ENCODE results near the gene CCN6. TPM values are rescaled to one million over a fixed set of nuclear protein-coding genes. Genes with fewer than 3 reads are reported as not detected.
"Not testable (repeated sequence)": the region's sequence is repeated elsewhere in the genome, so short reads cannot be mapped to it uniquely, and the experiment has no call there.

CCN6 gene
- total and polyA plus RNA-seq, 3 donors from 2014 or later, result 0.99 to 6.8 (median 3.5) TPM

DNA sequence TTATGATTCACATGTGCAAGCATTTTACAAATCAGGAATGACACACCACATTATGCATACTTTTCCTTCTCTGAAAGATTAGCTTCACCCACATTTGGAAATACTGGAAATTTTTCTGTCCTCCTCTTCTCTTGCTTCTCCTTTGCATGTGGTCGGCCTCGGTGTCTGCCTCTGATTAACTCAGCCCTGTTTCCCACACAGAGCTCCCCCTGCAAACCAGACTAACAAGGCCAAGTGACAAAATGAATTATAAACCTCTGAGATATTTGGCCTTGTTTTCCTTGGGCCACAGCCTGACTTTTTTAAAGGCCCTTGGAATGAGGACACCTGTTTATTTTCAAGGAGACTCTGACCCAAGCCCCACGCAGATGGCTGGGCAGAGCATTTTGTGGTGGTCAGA is 9.0 kb upstream of the CCN6 start:
- H3K27ac ChIP-seq, result no peak overlapping the region
- no peaks in the 10 kb centered on the region for H3K36me3 ChIP-seq (ENCODE audit: low read depth, missing control alignments)
- DNase-seq, result no peak
- no peaks in the 10 kb centered on the region for H3K4me1 ChIP-seq
- H3K27me3 ChIP-seq, result no peaks in the 10 kb centered on the region
- whole genome bisulfite sequencing, 2 donors, result 47 to 50% methylated on average over 3 of the region's 3 CpGs
- no peak overlapping the region for H3K4me3 ChIP-seq
- no peaks in the 10 kb centered on the region for H3K9me3 ChIP-seq
- intact Hi-C loops (cut with DNase I; ENCODE audit: low total_unique reads), result loop anchor here (5.0 to 10.0 kb wide), 3 partner anchors 173 to 790 kb away; partner anchors contain the start of gene FYN
- TF ChIP-seq, protein P1, sequence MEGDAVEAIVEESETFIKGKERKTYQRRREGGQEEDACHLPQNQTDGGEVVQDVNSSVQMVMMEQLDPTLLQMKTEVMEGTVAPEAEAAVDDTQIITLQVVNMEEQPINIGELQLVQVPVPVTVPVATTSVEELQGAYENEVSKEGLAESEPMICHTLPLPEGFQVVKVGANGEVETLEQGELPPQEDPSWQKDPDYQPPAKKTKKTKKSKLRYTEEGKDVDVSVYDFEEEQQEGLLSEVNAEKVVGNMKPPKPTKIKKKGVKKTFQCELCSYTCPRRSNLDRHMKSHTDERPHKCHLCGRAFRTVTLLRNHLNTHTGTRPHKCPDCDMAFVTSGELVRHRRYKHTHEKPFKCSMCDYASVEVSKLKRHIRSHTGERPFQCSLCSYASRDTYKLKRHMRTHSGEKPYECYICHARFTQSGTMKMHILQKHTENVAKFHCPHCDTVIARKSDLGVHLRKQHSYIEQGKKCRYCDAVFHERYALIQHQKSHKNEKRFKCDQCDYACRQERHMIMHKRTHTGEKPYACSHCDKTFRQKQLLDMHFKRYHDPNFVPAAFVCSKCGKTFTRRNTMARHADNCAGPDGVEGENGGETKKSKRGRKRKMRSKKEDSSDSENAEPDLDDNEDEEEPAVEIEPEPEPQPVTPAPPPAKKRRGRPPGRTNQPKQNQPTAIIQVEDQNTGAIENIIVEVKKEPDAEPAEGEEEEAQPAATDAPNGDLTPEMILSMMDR (IDR thresholded peaks at IDR 0.05), result no peak
- no peak for TF ChIP-seq POLR2A (IDR thresholded peaks at IDR 0.05)

DNA sequence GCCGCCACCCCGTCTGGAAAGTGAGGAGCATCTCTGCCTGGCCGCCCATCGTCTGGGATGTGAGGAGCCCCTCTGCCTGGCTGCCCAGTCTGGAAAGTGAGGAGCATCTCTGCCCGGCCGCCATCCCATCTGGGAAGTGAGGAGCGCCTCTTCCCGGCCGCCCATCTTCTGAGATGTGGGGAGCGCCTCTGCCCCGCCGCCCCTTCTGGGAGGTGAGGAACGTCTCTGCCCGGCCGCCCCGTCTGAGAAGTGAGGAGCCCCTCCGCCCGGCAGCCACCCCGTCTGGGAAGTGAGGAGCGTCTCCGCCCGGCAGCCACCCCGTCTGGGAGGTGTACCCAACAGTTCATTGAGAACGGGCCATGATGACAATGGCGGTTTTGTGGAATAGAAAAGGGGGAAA is 6.4 kb upstream of the CCN6 start:
- H3K27ac ChIP-seq; H3K4me3 ChIP-seq; H3K27me3 ChIP-seq; H3K4me1 ChIP-seq; H3K9me3 ChIP-seq; DNase-seq; H3K36me3 ChIP-seq (ENCODE audit: low read depth, missing control alignments): not testable (repeated sequence)
- intact Hi-C loops (cut with DNase I; ENCODE audit: low total_unique reads), result loop anchor here (10.0 kb wide), 2 partner anchors 333 to 793 kb away; a partner anchor contains a TSS
- 83 to 89% methylated on average over 1 to 23 of the region's 25 CpGs for WGBS, 2 donors

DNA sequence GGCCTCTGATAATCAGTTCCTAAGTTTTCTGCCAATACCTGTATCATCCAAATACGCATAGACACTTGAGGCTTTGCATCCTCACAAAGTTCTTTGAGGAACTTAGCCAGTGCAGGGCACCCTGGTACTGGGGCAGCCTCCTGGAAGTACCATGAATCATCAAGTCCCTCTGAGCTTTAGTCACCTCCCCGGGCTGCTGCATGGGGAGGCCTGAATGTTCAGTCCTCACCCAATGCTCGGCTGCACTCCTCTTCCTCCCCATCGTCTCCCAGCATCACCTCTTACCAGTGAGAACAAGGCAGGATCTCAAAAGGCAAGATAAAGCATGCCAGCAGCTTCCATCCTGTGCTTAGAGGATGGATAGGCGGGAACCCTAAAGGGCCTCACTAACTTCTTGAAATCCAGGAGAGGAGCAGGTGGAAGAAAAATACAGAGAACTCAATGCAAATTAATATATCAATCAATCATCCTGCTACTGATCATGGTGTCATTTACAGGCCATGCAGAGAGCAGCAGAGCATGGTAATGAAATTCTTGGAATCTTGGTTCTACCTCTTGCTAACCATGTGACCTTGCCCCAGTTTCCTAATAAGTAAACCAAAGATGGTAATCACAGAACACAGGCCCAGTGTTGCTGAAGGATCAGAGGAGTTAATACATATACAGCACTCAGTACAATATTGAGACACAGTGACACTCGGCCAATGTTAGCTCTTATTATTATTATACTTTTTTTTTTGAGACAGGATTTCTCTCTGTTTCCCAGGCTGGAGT is 4.7 kb upstream of the CCN6 start:
- Histone ChIP-seq H3K27me3 (no peaks in the 10 kb centered on the region), H3K9me3 (no peaks in the 10 kb centered on the region), H3K27ac (no peak overlapping the region), H3K4me1 (no peaks in the 10 kb centered on the region), H3K36me3 (ENCODE audit: low read depth, missing control alignments) (no peaks in the 10 kb centered on the region), H3K4me3 (no peak overlapping the region)
- no peak for DNase-seq
- WGBS, 2 donors, result 73 to 83% methylated on average over 4 to 6 of the region's 6 CpGs
- intact Hi-C loops (cut with DNase I; ENCODE audit: low total_unique reads), result loop anchor here (10.0 kb wide), 2 partner anchors 334 to 794 kb away; a partner anchor contains a TSS
- TF ChIP-seq POLR2A (IDR thresholded peaks at IDR 0.05), result no peak
- TF ChIP-seq, protein P1 (IDR thresholded peaks at IDR 0.05), result no peak

DNA sequence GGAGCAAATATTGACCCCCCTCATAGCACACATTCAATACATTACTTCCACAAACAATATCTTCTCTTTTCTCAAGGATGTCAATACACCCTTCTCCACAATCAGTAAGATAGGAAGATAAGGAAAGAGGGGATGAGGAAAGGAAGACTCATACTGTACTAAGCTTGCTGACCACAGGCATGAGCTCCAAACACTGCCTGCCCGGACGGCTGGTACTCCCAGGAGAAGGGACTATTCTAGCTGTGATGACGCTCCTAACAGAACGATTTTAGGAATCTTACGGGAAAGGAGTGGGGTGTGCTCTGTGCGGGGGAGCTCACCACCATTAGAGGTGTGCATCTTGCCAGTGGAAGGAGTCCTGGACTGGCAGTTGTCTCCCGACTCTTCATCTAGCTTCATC is 3.9 kb upstream of the CCN6 start:
- 83 to 94% methylated on average over 7 of the region's 7 CpGs for WGBS, 2 donors
- no peak overlapping the region for H3K27ac ChIP-seq
- no peaks in the 10 kb centered on the region for H3K4me1 ChIP-seq
- H3K9me3 ChIP-seq, result no peaks in the 10 kb centered on the region
- intact Hi-C loops (cut with DNase I; ENCODE audit: low total_unique reads), result loop anchor here (10.0 kb wide), 2 partner anchors 335 to 795 kb away; a partner anchor contains a TSS
- no peaks in the 10 kb centered on the region for H3K36me3 ChIP-seq (ENCODE audit: low read depth, missing control alignments)
- H3K4me3 ChIP-seq, result no peak overlapping the region
- H3K27me3 ChIP-seq, result no peaks in the 10 kb centered on the region
- TF ChIP-seq, protein P1 (IDR thresholded peaks at IDR 0.05), result no peak
- TF ChIP-seq POLR2A (IDR thresholded peaks at IDR 0.05), result no peak
- no peak for DNase-seq

DNA sequence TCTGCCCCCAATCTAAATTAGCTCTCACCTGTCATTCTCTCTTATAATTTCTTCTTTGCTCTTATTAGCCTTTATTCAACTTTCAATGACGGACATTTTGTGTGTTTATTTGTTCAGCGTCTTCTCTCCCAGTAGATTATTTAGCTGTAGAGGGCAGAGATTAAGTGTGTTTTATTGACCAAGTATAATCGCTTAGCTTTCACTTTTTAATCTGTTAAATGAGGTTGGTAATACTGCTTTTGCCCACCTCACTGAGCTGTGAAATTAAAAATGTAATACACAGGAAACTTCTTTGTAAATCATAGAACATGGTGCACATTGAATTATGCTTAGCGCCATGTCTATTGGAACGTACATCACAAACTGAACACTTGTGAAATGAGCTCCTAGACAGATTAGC is 3.5 kb upstream of the CCN6 start:
- Histone ChIP-seq H3K9me3 (no peaks in the 10 kb centered on the region), H3K4me3 (no peak overlapping the region), H3K27me3 (no peaks in the 10 kb centered on the region), H3K4me1 (no peaks in the 10 kb centered on the region), H3K27ac (no peak overlapping the region), H3K36me3 (ENCODE audit: low read depth, missing control alignments) (no peaks in the 10 kb centered on the region)
- intact Hi-C loops (cut with DNase I; ENCODE audit: low total_unique reads), result no loop called here
- no peak for DNase-seq
- WGBS, 2 donors, result 92% methylated on average over 5 of the region's 5 CpGs
- TF ChIP-seq, protein P1 (IDR thresholded peaks at IDR 0.05), result no peak
- TF ChIP-seq POLR2A (IDR thresholded peaks at IDR 0.05), result no peak

DNA sequence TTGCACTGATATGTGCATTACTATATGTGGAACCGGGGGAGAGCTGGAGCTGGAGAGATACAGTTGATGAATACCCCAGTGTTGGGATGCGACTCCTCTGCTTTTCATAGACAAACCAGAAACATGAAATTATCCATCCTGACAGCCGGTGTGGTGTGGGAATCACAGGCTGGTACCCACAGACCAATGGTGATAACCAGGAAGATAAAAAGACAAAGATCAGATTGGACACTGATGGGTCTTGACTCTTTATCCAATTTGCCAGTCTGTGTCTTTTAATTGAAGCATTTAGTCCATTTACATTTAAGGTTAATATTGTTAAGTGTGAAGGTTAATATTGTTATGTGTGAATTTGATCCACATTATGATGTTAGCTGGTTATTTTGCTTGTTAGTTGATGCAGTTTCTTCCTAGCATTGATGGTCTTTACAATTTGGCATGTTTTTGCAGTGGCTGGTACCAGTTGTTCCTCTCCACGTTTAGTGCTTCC is 2.6 kb upstream of the CCN6 start:
- WGBS, 2 donors, result 62 to 64% methylated on average over 4 of the region's 4 CpGs
- not testable (repeated sequence) for H3K9me3 ChIP-seq

More for the DNA sequence above, 2.6 kb upstream of the CCN6 start:
- H3K27me3 ChIP-seq; intact Hi-C loops (cut with DNase I; ENCODE audit: low total_unique reads); H3K4me3 ChIP-seq; H3K27ac ChIP-seq; H3K36me3 ChIP-seq (ENCODE audit: low read depth, missing control alignments); H3K4me1 ChIP-seq; DNase-seq: not testable (repeated sequence)
